Uterus (tissue), 2 donors: ENCODE measurements around the gene TMEM258.

ENCODE experiments used
- POLR2A ChIP-seq, 2 donors: fragments of 450-650 bp; IDR thresholded peaks; one replicate each; pipeline ENCODE4 v1.6.1; 2016; ENCODE audit warnings: antibody characterized with exemption in 2 of 2, mild to moderate bottlenecking in 1 of 2, moderate library complexity in 1 of 2
- TF ChIP-seq, protein P1 (sequence below), 4 experiments: fragments of 200-600 bp in 2 of 4; fragments of 450-650 bp in 2 of 4; sonication (generic) in 2 of 4; IDR thresholded peaks; one replicate each; pipeline ENCODE4 v1.5.1; 2016 to 2019; ENCODE audit warnings: antibody characterized with exemption in 4 of 4, mild to moderate bottlenecking in 2 of 4, moderate library complexity in 1 of 4

DNA sequence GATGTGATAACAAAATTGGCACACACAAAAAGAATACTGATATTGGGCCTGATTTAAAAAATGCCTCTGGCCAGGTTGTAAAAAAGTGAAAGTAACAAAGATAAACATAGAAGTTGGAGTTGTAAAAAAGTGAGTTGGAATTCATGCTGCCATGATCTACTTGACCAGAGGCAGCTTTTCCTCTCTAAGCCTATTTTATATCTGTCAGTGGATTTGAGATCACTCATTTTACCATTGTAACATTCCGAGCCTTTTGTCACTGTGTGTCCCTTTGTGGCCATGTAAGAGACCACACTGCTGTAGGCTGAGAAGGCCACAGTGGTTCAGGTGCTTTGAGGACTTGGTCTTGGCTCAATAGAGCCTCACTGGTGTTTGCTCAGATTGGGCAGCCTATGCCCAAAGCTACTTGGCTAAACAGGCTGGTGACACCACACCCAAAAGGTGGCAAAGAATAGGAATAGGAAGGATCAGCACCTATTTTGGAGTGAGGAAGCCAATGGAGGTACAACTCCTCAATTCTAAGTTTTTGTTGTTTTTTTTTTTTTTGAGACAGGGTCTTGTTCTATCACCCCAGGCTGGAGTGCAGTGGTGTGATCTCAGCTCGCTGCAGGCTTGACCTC lies 7.4 kb upstream of the TMEM258 start:
- no peak for TF ChIP-seq POLR2A (IDR thresholded peaks at IDR 0.05)
- TF ChIP-seq, protein P1, sequence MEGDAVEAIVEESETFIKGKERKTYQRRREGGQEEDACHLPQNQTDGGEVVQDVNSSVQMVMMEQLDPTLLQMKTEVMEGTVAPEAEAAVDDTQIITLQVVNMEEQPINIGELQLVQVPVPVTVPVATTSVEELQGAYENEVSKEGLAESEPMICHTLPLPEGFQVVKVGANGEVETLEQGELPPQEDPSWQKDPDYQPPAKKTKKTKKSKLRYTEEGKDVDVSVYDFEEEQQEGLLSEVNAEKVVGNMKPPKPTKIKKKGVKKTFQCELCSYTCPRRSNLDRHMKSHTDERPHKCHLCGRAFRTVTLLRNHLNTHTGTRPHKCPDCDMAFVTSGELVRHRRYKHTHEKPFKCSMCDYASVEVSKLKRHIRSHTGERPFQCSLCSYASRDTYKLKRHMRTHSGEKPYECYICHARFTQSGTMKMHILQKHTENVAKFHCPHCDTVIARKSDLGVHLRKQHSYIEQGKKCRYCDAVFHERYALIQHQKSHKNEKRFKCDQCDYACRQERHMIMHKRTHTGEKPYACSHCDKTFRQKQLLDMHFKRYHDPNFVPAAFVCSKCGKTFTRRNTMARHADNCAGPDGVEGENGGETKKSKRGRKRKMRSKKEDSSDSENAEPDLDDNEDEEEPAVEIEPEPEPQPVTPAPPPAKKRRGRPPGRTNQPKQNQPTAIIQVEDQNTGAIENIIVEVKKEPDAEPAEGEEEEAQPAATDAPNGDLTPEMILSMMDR (IDR thresholded peaks at IDR 0.05) = no peak
